HFF-Myc (cell line): ENCODE measurements around the gene FAT3.

Experiments used
- DNase-seq: peaks from one replicate; pipeline ENCODE4 v3.0.0-alpha.2; 2011; ENCODE audit warnings: low read depth; ENCODE audit errors: extremely low read depth
- H3K4me3 ChIP-seq: replicated peaks from 2 replicates; pipeline ENCODE4 v1.5.1; 2011; ENCODE audit warnings: low read depth, mild to moderate bottlenecking, control low read depth, low read length
- TF ChIP-seq, protein P1 (sequence below): IDR thresholded peaks from 2 replicates; pipeline ENCODE4 v1.5.1; 2012; ENCODE audit warnings: mild to moderate bottlenecking, low read depth, low read length, control low read depth; ENCODE audit errors: missing control alignments

The FAT3 gene

DNA sequence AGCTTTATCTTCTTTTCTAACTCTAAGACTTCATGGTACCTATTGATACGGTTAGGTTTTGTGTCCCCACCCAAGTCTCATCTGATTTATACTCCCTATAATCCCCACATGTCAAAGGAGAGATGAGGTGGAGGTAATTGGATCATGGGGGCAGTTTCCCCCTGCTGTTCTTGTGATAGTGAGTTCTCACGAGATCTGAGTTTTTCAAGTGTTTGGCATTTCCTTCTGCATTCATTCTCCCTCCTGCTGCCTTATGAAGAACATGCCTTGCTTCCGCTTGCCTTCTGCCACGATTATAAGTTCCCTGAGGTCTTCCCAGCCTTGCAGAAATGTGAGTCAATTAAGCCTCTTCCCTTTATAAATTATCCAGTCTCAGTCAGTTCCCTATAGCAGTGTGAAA, 5.1 kb upstream of the FAT3 start:
- TF ChIP-seq, protein P1, sequence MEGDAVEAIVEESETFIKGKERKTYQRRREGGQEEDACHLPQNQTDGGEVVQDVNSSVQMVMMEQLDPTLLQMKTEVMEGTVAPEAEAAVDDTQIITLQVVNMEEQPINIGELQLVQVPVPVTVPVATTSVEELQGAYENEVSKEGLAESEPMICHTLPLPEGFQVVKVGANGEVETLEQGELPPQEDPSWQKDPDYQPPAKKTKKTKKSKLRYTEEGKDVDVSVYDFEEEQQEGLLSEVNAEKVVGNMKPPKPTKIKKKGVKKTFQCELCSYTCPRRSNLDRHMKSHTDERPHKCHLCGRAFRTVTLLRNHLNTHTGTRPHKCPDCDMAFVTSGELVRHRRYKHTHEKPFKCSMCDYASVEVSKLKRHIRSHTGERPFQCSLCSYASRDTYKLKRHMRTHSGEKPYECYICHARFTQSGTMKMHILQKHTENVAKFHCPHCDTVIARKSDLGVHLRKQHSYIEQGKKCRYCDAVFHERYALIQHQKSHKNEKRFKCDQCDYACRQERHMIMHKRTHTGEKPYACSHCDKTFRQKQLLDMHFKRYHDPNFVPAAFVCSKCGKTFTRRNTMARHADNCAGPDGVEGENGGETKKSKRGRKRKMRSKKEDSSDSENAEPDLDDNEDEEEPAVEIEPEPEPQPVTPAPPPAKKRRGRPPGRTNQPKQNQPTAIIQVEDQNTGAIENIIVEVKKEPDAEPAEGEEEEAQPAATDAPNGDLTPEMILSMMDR: no peak
- H3K4me3 ChIP-seq: no peak overlapping the region
- DNase-seq: no peak

DNA sequence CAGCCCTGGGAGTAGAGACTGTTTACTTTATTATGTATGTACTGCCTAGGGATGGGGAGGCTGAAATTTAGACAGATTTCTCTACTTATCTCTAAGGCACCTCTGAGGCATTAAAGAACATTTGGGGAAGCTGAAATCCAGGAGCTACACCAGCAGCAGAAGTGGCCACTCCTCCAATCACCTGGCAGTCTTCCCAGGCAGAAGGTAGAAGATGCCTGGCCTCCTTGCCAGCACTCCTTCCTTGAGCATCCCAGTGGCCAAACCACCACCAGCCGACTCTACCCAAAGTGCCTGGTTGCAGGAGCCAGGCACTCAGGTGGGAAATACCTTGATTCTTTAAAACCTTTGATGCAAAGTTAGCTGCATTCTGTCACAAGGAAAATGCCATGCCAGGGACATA, 1.9 kb upstream of the FAT3 start:
- DNase-seq: no peak
- TF ChIP-seq, protein P1: no peak

DNA sequence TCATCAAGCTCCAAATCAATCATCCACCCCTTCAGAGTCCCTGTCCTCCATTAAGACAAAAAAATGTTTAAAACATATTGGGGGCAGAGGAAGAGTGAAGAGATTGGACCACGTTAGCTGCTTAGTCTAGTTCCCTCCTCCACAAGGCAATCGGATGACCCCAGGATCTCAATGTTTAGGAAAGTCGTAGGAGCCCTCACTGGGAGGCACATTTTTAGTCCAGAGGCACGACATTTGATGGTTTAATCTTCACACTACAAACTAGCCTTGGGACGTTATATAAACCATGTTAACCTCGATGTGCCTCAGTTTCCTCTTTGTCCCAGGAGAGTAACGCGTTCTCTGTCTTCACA, 588 bp upstream of the FAT3 start:
- no peak for DNase-seq
- TF ChIP-seq, protein P1: no peak
- no peak overlapping the region; the same call in 1 of the 2 replicates for H3K4me3 ChIP-seq

More for the DNA sequence above, 1.9 kb upstream of the FAT3 start:
- H3K4me3 ChIP-seq: no peak overlapping the region

- no peak for DNase-seq
- peak overlapping the region; percentile 22 for H3K4me3 ChIP-seq
- TF ChIP-seq, protein P1: no peak
Observed at GRCh38 chr11:92225125-92225567, 528 bp downstream of the FAT3 start.

DNA sequence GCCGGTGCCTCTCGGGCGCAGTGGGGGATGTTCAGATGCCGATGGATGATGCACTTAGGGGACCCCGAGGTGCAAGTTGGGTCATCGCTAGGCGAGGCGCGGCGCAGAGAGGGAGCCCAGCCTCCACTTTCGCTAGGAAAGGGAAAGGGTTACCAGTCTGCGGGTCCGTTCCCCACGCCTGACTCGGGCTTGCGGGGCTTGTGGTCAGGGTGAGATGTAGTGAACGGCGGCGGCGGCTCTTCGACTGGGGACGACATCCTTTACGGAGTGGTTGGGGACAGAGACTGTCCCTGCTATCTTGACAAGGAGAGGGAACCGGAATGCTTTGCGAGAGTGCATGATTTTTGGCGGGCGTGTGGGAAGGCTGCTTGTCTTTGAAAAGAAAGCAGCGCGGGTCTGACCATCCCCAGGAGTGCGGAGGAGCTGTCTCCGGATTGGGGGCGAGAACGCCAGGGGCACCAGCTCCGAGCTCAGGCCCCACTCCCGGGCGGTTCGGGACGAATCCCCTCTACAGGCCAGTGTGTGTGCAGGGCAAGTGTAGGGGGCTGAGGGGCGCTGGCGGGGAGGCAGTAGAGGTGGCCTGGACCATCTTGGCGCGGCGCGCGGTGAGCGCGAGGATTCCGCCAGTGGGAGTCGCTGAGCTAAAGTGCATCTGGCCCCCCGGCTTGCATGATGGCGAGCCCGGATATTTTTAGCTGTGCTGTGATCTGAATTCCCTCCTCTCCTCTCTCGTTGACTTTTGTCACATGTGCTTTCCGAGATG, 1.1 kb downstream of the FAT3 start:
- TF ChIP-seq, protein P1: peak; percentile 5
- no peak for DNase-seq
- peak overlapping the region; percentile 22 for H3K4me3 ChIP-seq

- TF ChIP-seq, protein P1: no peak
- no peak for DNase-seq
- peak overlapping the region; percentile 22; the same call in 1 of the 2 replicates for H3K4me3 ChIP-seq
Observed at GRCh38 chr11:92226331-92227229, 2.0 kb downstream of the FAT3 start.
